Right hindlimb (tissue), 1 donor: Measurements from ENCODE around the gene DSCAML1.

Experiments
- DNase-seq: peaks from one replicate; pipeline ENCODE4 v3.0.0-alpha.2; 2018

The DSCAML1 gene

DNA sequence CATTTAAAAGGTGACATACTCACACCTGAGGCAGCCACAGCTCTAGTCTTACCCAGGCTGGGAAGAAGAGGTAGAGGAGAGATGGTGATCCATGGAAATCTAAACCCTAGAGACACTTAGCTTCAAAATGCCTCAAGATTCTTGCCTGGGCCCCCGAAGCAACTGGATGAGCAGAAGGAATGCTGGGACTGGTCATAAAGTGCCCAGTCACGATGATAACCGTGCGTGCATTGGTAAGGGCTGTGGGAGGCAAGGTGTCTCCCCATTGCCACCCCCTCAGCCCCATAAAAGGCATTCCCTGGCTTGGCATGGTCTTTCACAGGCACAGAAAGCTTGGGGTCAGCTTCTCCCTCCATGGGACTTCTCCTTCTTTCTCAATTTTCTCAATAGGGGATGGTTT, 144.5 kb downstream of the DSCAML1 start:
- DNase-seq: no peak

DNA sequence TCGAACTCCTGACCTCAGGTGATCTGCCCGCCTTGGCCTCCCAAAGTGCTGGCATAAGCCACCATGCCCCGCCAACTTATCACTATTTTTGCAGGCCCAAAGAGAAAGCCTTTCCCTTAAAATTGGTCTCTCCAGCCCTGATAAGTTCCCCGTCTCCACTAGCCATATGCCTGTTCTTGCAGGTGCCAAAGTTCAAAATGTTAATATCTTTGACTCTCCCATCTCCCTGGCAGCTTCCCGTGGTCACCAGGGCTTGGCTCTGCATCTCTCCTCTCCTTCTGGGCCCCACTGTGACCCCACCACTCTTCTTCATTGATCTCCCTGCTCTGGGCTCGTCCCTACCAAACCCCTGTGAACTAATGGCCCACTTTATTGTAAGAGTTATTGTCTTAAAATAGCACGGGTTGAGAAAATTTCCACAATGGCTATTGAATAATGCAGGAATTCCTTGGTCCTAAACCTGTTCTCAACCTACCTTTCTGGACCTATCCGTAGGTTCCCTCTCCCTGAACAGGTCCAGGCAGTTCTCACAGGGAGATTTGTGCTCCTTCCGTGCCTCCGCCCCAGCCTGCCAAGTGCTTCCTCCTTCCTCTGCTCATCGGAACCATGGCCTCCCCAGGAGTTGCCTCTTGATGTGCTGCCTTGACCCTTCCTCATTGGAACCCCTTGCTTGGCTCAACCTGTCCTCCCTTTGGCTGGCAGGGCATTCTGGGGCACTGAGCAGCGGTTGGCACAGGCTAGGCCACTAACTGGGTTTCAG, 147.5 kb downstream of the DSCAML1 start:
- no peak for DNase-seq

DNA sequence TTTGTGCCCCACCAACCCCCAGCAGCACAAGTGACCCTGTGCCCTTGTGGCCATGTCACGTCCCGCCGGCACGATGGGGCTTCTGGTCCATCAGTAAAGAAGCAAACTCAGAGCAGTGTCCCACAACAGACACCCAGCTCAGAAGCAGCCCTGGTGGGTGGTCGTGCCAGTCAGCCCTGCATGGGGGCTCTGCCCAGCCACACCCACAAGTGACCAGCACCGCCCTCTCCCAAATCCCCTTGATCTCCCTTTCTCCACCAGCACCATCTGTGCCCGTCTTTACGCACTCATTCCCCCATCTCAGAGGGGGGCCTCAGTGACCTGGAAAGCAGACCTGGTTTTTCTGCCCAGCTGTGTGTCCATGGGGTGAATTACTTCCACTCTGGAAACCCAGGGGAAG, 149.1 kb downstream of the DSCAML1 start:
- no peak for DNase-seq

DNA sequence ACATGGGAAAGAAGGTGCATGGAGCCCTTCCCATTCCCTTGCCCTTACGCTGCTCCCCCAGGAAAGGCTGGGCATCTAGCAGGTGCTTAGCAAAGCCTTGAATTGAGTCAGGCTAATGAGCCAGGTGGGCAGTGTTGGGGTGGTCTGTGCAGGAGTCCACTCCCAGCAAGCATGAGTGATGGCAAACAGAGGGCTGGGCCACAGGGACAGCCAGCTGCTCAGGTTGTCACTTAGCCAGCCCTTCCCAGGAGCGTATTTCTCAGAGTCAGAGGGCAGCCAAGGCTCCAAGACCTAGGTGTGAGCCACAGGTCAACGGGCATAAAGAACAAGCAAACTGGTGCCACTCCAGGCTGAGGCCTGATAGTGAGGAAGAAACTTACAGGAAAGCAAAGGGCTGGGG, 149.8 kb downstream of the DSCAML1 start:
- no peak for DNase-seq

DNA sequence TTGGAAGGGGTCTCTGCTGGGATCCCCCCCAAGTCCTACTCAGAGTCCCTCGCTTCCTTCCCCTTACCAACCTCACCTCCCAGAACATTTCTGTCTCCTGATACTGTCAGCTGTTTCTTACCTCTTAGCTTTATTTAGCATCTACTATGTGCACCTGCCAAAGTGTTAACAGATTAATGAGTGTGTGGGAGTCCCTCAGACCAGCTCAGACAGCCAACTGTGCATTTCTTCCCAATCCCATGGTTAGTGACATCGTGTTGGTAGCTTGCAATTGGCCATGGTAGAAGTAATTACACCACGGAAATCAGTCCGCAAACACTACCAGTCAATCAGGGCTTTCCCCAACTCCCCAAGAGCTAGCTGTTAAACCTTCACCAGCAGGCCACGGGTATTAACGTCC, 150.6 kb downstream of the DSCAML1 start:
- DNase-seq: no peak

DNA sequence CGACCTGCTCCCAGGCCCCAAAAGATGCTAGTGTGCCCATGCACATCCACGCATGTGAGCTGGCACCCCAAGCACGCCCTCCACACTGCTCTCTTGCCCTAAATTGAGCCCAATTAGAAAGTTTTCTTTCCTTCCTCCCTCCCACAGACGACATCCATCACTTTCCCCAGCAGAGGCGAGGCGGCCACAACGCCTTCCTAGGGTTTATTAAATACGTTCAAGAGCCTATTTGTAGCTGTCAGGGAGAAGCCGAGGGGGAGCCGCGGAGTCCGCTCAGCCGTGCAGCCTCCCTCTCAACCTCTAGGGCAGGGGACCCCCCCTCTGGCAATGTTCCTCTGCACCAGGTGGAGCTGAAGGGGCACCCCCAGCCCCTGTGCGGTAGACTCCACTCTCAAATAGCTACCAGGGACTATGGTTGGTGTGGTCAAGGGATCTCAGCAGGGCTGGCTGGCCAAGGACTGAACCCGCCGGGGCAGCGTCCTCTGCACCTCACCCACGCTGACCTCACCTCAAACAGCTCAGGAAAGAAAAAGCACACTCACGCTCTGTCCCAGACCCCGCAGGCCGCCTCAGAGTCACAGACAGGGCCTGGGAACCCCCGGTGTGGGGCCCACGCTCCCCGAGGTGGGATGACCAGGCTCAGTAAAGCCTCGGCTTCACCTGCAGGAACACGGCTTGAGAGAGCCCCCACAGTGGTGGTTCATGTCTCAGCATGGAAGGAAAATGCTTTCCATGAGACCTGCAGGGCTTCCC, 152.4 kb downstream of the DSCAML1 start:
- no peak for DNase-seq

DNA sequence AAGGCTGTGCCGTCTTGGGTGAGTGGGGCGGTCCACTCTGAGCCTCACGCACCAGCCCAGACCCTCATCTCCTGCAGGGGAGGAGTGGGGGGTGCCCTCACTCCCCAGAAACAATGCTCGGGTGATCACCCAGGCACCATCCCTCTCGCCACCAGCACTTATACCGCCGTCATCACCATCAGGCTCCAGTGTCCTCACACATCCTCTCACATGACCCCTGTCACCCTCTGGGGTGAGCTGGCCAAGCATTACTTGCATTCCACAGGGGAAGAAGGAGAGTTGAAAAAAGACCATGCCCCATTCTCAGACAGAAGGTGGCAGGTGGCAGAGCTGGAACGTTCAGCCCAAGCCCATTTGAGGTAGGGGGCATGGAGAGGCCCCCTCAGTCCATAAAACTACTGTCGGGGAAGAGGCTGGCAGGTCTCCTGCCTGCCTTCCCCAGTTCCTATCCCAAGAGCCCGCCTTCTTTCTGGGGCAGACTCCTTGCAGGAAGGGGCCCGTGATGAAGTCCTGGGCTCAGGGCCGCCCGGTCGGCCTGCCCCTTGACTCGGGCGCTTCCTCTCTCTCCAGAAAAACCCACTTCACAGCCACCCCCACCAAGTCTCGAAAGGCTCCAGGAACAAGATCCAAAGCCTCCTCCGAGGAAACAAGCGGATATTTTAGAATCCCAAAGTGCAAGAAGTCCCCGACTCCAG, 153.3 kb downstream of the DSCAML1 start:
- no peak for DNase-seq

DNA sequence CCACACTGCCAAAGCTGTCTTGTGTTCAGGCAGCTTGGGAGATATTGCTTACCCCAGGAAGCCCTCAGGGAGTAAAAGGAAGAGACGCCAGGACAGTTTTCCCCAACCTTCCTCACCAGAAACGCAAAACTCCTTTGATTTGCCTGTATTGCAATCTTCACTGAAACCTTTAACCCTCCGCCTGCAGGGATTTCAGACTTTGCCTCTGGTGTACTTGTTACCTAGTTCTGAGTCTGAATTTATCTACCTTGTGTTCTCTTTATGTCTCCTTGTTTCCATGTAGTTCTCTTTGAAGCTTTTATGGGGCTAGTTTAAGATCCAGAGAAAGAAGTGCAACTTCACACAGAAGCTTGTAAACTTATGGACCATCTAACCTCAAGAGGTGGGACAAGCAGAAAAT, 154.2 kb downstream of the DSCAML1 start:
- no peak for DNase-seq

DNA sequence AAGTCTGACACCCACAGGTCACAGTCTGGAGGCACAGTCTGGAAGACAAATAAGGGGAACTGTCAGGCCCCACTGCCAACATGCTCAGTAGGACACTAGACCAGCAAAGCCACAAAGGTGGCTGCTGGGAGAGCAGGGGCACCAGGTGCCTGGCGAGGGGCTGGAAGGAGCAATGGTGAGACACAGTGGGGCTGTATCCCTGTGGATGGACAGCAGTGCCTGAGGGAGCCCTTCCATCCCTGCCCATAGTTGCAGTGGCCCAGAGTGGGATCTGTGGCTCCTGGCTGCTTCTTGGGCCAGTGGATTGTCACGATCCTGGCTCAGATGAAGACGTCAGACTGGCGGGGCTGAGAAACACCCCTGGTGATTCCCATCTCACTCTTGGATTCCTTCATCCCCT, 154.6 kb downstream of the DSCAML1 start:
- no peak for DNase-seq

DNA sequence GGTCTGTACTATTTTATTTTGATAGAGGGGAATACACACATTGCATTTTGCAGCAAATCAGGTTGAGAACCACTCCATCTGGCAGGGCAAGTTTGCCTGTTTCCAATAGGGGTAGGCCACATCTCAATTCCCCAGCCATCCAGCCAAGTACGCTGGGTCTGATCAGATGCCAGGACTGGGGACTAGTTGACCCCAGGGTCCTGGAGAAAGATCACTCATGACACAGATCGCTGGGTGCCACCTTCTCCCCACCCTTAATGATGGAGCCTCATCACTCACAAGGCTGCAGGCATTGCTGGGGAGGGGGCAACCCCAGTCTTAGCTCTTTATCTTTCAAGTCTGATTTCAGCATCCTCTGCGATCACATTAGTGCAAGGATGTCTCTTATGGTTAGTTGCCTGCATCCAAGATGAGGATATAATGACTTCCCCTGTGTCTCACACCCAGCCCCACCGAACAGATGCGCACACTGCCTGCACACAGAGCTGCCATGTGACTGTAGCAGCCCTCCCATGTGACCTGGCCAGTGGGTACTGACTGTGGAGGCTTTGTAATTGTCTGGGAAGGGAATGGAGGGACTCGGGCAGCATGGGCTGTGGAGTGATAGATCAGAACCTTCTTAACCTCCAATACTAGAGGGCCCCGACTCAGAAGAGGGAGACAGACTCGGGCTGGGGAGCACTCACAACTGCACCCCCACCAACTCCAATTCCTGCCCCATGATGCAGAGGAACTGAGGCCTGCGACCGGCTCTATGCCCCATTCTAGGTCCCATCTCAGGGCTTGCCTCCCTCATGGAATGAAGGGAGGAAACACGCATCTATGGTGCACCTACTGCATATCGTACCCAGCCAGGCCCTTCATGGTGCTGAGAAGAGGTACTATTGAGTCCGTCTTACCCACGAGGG, 155.8 kb downstream of the DSCAML1 start:
- DNase-seq: no peak

DNA sequence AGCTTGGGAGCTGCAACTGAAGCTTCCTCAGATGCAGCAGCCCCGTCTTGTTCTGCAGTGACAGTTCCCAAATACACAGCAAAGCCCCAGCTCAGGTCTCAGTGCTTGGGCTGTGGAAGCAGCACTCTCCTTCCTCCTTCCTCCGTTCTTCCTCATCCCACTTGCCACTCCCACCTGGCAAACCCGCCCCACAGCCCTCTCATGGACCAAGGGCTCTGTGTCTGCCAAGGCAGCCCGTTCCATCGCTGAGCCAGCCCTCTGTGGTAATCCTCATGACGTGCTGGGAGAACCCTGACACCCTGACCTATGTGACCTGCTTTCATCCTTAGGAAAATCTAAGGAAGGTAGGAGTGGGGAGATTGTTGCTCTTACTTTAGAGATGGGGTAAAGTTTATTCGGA, 157.0 kb downstream of the DSCAML1 start:
- DNase-seq: no peak

DNA sequence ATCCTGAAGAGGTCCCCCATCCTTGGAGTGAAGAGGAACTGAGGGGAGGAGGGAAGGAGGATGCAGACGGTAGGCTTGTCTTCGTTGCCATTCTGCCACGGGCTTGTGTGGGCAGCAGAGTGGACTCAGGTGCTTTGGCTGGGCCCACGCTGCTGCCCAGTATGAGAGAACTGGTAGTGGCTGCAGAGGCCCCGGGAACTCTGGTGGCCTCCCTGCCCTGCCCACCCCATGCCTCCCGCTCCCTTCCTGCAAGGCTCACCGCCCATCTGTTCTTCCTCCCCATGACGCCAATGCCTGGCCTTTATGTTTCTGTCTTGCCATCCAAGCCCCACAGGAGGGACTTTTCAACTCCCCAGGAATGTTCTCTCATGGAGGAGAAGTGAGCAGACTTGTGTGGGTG, 157.4 kb downstream of the DSCAML1 start:
- no peak for DNase-seq

DNA sequence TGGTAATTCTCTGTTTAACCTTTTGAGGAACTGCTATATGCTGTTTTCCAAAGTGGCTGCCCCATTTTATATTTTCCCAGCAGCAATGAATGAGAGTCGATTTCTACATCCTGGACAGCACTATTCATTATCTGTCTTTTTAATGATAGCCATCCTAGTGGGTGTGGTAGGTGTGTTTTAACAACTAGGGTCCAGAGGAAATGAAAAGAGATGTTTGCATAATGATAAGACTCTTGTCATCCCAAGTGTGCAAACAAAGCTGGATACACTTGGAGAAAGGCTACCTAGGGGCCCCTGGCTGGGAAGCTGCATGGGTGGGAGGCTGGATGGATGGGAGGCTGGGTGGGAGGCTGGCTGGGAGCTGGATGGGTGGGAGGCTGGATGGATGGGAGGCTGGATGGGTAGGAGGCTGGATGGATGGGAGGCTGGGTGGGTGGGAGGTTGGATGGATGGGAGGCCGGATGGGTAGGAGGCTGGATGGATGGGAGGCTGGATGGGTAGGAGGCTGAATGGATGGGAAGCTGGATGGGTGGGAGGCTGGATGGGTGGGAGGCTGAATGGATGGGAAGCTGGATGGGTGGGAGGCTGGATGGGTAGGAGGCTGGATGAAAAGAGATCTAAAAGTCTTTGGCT, 158.0 kb downstream of the DSCAML1 start:
- DNase-seq: no peak

DNA sequence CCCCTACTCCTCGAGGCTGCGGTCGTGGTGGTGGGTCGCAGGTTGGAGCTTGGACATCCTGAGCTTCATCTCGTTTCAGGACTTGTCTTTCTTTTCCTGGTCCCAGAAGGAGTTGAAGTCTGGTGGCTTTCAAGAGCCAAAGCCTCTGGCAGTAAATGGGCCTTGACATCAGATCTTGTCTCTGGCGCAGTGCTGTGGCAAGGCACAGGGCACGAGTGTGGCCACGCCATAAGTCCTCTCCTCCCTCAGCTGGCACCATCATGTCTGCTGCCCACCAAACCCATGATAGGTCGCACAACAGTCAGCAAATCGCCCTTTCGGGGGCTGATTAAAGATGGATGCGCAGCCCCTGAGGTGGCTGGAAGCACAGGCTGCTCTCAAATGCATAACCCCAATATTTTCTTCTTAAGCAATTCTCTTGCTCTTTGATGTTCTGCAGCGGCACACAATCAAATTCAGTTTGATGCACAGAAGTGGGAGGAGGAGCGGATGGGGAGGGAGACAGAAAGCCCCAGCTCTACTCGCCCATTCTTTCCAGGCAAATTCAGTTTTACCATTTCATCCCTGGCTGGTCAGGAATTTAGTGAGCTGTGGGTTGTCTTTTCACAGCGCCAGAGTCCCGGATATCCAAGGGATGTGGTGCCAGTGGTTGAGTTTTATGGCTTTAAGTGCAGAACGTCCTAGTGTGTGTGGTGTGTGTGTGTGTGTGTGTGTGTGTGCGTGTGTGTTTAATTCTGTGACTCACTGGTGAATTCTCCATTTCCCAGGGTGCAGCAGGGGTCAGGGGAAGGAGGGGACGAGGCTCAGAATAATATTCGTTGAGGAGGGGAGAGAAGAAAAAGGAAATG, 162.0 kb downstream of the DSCAML1 start:
- no peak for DNase-seq

DNA sequence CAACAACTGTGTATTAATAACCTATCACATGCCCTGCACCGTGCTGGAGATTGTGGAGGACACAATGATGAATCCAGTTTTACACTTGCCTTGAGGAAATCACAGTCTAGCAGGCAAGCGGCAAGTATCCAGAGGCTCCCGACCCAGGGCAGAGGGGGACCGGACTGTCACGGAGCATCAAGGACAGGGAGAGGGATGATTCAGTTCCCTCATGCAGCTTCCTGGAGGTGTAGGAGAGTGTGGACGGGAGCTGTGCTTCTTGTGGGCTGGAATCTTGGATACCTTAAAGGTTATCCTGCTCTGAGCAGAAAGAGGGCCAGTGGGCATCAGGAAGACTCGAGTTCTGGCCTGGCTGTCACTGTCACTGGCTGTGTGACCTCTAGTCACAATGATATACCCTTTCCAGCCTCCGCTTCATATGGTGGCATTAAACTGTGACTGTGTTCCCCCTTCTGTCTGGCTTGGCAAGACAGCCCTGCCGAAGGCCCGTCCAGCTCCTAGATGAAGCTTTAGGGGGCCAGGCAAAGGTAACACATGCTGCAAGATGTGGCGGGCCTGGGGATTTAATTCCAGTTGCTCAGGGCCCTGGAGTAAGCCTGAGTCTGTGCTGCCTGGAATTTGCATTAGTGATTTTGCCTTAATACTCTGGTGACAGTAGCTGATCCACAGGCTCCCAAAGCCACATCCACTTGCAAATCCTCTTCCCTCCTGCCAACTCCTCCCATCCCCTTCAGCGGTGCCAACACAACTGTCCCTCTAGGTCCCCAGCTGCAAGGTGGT, 162.8 kb downstream of the DSCAML1 start:
- no peak for DNase-seq

DNA sequence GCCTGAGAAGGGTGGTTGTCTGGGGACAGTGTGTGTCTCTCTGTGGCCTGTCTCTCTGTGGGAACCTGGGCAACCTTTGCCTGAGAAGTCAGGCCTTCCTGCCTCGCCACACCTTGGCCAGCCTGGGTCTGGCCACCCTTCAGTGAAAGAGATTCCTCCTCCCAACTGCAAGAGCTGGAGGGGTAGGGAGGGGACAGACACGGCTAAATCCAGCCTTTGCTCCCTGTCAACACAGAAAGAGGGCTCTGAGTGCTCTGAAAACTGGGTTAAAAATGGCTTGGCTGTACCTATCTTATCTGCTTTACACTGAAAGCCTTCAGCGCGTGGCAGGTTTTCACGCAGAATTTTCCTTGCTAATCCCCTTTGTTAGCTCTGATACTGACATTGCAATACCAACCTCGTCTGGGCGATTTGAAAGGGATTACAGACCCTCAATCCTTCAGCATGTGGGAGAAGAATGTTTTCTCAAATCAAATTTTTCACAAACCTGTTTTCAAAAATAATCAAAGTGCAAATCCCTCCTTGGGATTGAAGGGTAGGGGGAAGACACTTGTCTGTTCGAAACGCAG, 163.7 kb downstream of the DSCAML1 start:
- no peak for DNase-seq

DNA sequence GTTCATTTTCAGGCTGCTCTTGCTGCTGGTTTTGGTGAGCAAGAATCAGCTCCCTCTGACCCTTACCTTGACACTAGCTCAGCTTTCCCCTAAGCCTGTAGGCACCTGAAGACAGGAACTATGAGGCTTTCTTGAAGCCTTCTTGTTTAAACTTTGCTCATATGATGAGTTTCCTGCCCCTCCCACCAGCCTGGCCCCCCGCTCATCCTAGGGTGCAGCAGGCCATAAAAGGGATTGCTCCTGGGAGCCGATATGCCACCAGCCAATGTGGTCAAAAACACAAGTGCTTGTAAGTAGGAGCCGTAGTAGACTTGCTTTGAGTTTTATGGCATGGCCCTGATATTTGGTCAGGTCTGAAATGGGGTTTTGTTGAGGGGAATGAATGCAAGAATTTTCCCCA, 164.7 kb downstream of the DSCAML1 start:
- no peak for DNase-seq

DNA sequence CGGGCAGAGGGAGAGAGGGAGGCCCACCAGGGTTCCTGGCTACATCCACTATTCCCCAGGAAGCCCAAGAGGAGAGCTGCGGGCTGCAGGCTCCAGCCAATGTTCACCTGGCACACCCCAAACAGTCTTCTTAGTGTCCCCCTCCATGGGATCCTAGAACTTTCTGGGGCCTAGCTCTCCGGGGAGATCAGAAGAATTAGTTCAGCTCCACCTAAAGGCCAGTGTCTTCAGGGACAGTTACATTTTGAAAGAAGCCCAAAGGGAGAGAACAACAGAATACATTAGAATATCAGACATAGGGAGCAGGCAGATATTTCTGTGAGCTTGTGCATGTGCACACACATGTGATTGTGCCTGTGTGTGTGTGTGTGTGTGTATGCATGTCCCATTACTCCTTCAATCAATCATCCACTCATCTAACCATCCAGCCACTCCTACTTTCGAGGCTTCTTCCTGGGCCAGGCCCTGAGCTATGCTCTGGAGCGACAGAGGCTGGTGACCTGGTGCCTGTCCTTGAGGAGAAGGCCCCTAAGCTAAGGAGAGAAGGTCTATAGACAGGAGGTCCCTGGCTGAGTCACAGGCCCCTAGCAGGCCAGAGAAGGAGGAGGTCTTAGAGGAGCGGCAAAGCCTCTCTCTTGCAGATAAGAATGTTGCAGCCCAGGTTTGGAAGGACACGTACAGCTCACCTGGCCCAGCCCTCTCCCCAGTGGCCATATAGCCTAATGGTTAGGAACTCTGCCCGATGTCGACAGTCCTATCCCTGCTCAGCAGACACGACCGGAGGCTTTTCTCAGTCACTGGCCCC, 165.5 kb downstream of the DSCAML1 start:
- no peak for DNase-seq

DNA sequence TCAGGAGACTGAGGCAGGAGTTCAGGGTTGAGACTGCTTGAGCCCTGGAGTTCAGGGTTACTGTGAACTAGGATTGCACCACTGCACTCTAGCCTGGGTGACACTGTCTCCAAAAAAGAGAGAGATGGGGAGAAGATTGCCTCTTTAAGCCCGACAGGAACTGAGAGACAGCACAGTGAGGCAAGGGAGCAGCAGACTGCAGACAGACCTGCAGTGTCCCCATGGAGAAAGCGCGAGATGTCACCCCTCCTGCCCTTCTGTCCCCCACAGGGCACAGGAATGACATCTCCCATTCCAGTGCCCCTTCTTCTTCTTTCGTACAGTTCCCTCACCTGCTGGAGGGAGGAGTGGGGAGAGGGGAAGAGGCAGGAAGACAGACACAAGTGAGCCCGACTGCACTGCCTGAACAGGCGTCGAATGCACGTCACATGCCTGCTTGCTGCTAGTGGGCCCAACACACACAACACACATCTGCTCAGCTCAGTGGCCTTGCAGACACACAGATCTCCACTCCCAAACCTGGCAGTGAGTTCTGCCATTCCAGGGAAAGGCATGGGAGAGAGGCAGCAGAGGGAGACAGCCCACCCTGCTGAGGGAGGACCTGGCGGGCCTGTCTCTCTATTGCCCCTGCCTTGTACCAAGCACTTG, 167.0 kb downstream of the DSCAML1 start:
- no peak for DNase-seq
